H1 (cell line): Measurements from ENCODE around the gene BICD1. TPM values are rescaled to one million over a fixed set of nuclear protein-coding genes. Genes with fewer than 3 reads are reported as not detected.

Source experiments
- CTCF ChIA-PET: fragments of 300-600 bp; sonication (Branson Sonifier 250); formaldehyde crosslinking; loops from one replicate; lab custom pipeline; 2021; ENCODE audit not compliant: partially characterized antibody; lab: Charles Lee
- POLR2A ChIA-PET: fragments of 300-600 bp; sonication (Branson Sonifier 250); formaldehyde crosslinking; loops from one replicate; lab custom pipeline; 2021; ENCODE audit warnings: inconsistent platforms; ENCODE audit not compliant: partially characterized antibody; lab: Charles Lee
- DNase-seq, 2 experiments: peaks; one replicate each; pipeline versions ENCODE4 v3.0.0 to v3.0.0-alpha.2; 2010 to 2022; ENCODE audit warnings: low spot score in 2 of 2, low read depth in 1 of 2, mixed read lengths in 1 of 2
- FAIRE-seq: peaks from 2 replicates; lab custom pipeline; 2011; peaks lifted over from hg19 to GRCh38; lab: Jason Lieb, UNC
- H2AFZ ChIP-seq: 2 replicates; pipeline ENCODE4 v1.8.1; 2012; ENCODE audit warnings: low read length, inconsistent platforms
- H2AK5ac ChIP-seq: 2 replicates; pipeline ENCODE4 v1.6.1; 2013; ENCODE audit warnings: low read depth, low read length
- H2BK120ac ChIP-seq: replicated peaks from 2 replicates; pipeline ENCODE3; 2013; ENCODE audit warnings: low read depth, low read length, inconsistent platforms
- H2BK12ac ChIP-seq: 2 replicates; pipeline ENCODE4 v1.6.1; 2013; ENCODE audit warnings: low read depth, low read length
- H2BK15ac ChIP-seq: 2 replicates; pipeline ENCODE4 v1.6.1; 2013; ENCODE audit warnings: low read length
- H2BK20ac ChIP-seq: 2 replicates; pipeline ENCODE4 v1.6.1; 2013; ENCODE audit warnings: low read length
- H2BK5ac ChIP-seq: 2 replicates; pipeline ENCODE4 v1.6.1; 2013; ENCODE audit warnings: low read depth, low read length
- H3K14ac ChIP-seq: 2 replicates; pipeline ENCODE4 v1.6.1; 2013; ENCODE audit warnings: inconsistent platforms; ENCODE audit not compliant: insufficient read length
- H3K18ac ChIP-seq: 2 replicates; pipeline ENCODE4 v1.6.1; 2013; ENCODE audit warnings: low read length; ENCODE audit errors: extremely low read depth
- H3K23ac ChIP-seq: 2 replicates; pipeline ENCODE4 v1.6.1; 2013; ENCODE audit warnings: inconsistent platforms; ENCODE audit not compliant: insufficient read length
- H3K23me2 ChIP-seq: 2 replicates; pipeline ENCODE4 v1.6.1; 2013; ENCODE audit warnings: low read depth, low read length
- H3K27ac ChIP-seq: 2 replicates; pipeline ENCODE4 v1.6.1; 2011; ENCODE audit warnings: low read depth, low read length, inconsistent platforms
- H3K27me3 ChIP-seq, 4 experiments: replicated peaks in 1 of 4; 1 replicate in 1 of 4; 2 replicates in 3 of 4; pipeline versions ENCODE4 v1.6.1 to v1.8.1; 2011 to 2013; ENCODE audit warnings: low read length in 3 of 4, mild to moderate bottlenecking in 3 of 4, inconsistent platforms in 2 of 4, mixed read lengths in 2 of 4, moderate library complexity in 1 of 4; ENCODE audit not compliant: control insufficient read depth in 3 of 4, insufficient read depth in 3 of 4; ENCODE audit errors: extremely low read depth in 1 of 4
- H3K36me3 ChIP-seq, 4 experiments: 2 replicates each; pipeline versions ENCODE4 v1.6.1 to v1.8.1; 2011 to 2013; ENCODE audit warnings: mild to moderate bottlenecking in 4 of 4, low read length in 3 of 4, moderate library complexity in 2 of 4, control low read depth in 1 of 4, inconsistent platforms in 1 of 4; ENCODE audit not compliant: insufficient read depth in 4 of 4, control insufficient read depth in 2 of 4
- H3K4ac ChIP-seq: replicated peaks from 2 replicates; pipeline ENCODE3; 2013; ENCODE audit warnings: low read length, low read depth, mixed read lengths, inconsistent platforms; ENCODE audit not compliant: insufficient read length
- H3K4me1 ChIP-seq, 4 experiments: replicated peaks in 1 of 4; 1 replicate in 1 of 4; 2 replicates in 3 of 4; pipeline versions ENCODE4 v1.6.1 to v1.8.1; 2011 to 2013; ENCODE audit warnings: low read length in 3 of 4, inconsistent platforms in 2 of 4, mixed read lengths in 1 of 4; ENCODE audit not compliant: insufficient read depth in 4 of 4, control insufficient read depth in 3 of 4
- H3K4me2 ChIP-seq, 2 experiments: 2 replicates each; pipeline versions ENCODE4 v1.6.1 to v1.8.1; 2011 to 2013; ENCODE audit warnings: low read depth in 2 of 2, low read length in 2 of 2, control low read depth in 1 of 2, inconsistent platforms in 1 of 2, mild to moderate bottlenecking in 1 of 2; ENCODE audit not compliant: insufficient read depth in 1 of 2
- H3K4me3 ChIP-seq, 4 experiments: fragments of 200-600, 300-600 bp in 1 of 4; sonication (generic), shearing (Covaris generic), sonication (Bioruptor Twin) in 1 of 4; 2 replicates each; pipeline versions ENCODE4 v1.5.1 to v1.8.1; 2011 to 2016; ENCODE audit warnings: low read length in 4 of 4, low read depth in 3 of 4, control low read depth in 2 of 4, inconsistent platforms in 2 of 4, mild to moderate bottlenecking in 2 of 4, mixed read lengths in 1 of 4, moderate library complexity in 1 of 4; ENCODE audit not compliant: insufficient read depth in 2 of 4; ENCODE audit errors: extremely low read depth in 1 of 4
- H3K56ac ChIP-seq: replicated peaks from 2 replicates; pipeline ENCODE3; 2013; ENCODE audit warnings: low read depth, mild to moderate bottlenecking, mixed read lengths, low read length, inconsistent platforms; ENCODE audit not compliant: insufficient read length
- H3K79me1 ChIP-seq: 2 replicates; pipeline ENCODE4 v1.6.1; 2013; ENCODE audit warnings: low read depth, low read length, control low read depth
- H3K79me2 ChIP-seq, 2 experiments: 2 replicates each; pipeline versions ENCODE4 v1.6.1 to v1.8.1; 2012 to 2013; ENCODE audit warnings: low read length in 2 of 2, mild to moderate bottlenecking in 2 of 2, inconsistent platforms in 1 of 2; ENCODE audit not compliant: insufficient read depth in 2 of 2, control insufficient read depth in 1 of 2
- H3K9ac ChIP-seq, 4 experiments: replicated peaks in 1 of 4; 1 replicate in 1 of 4; 2 replicates in 3 of 4; pipeline versions ENCODE4 v1.6.1 to v1.8.1; 2011 to 2013; ENCODE audit warnings: low read depth in 3 of 4, low read length in 3 of 4, control low read depth in 2 of 4, mild to moderate bottlenecking in 2 of 4, moderate library complexity in 2 of 4, inconsistent platforms in 1 of 4; ENCODE audit errors: extremely low read depth in 1 of 4
- H3K9me3 ChIP-seq, 2 experiments: 2 replicates each; pipeline versions ENCODE4 v1.6.1 to v1.8.1; 2012 to 2013; ENCODE audit warnings: mild to moderate bottlenecking in 2 of 2, moderate library complexity in 2 of 2, control low read depth in 1 of 2, inconsistent platforms in 1 of 2, low read depth in 1 of 2, low read length in 1 of 2, mixed read lengths in 1 of 2; ENCODE audit not compliant: insufficient read depth in 2 of 2
- H4K20me1 ChIP-seq, 2 experiments: replicated peaks in 1 of 2; 2 replicates each; pipeline versions ENCODE3 to v1.8.1; 2011 to 2013; ENCODE audit warnings: inconsistent platforms in 2 of 2, low read length in 2 of 2, mild to moderate bottlenecking in 1 of 2; ENCODE audit not compliant: insufficient read depth in 2 of 2, control insufficient read depth in 1 of 2
- H4K5ac ChIP-seq: 2 replicates; pipeline ENCODE4 v1.6.1; 2013; ENCODE audit warnings: low read length, low read depth, mixed read lengths, inconsistent platforms; ENCODE audit not compliant: insufficient read length
- H4K8ac ChIP-seq: 2 replicates; pipeline ENCODE4 v1.8.0; 2013; ENCODE audit warnings: mild to moderate bottlenecking, moderate library complexity, low read length, inconsistent platforms; ENCODE audit not compliant: insufficient read depth; ENCODE audit errors: extremely low read depth
- H4K91ac ChIP-seq: replicated peaks from 2 replicates; pipeline ENCODE3; 2013; ENCODE audit warnings: low read length, mixed read lengths, inconsistent platforms; ENCODE audit not compliant: insufficient read length
- ATF2 ChIP-seq: IDR thresholded peaks from 2 replicates; pipeline ENCODE4 v1.6.1; 2012; ENCODE audit warnings: low read length, inconsistent platforms
- MAFK ChIP-seq: IDR thresholded peaks from 2 replicates; pipeline ENCODE4 v1.6.1; 2012; ENCODE audit warnings: low read depth, mild to moderate bottlenecking, improper control_type of control experiment, low read length
- POLR2AphosphoS5 ChIP-seq: IDR thresholded peaks from 2 replicates; pipeline ENCODE4 v1.6.1; 2011; ENCODE audit warnings: low read depth, low read length
- RAD21 ChIP-seq, 2 experiments: IDR thresholded peaks in 1 of 2; conservative IDR thresholded peaks in 1 of 2; 2 replicates each; pipeline ENCODE4 v1.6.1; 2011; ENCODE audit warnings: low read depth in 2 of 2, low read length in 2 of 2, improper control_type of control experiment in 1 of 2, inconsistent platforms in 1 of 2, mild to moderate bottlenecking in 1 of 2, moderate library complexity in 1 of 2
- SIX5 ChIP-seq: IDR thresholded peaks from 2 replicates; pipeline ENCODE4 v1.6.1; 2011; ENCODE audit warnings: mild to moderate bottlenecking, low read depth, low read length
- SP2 ChIP-seq: IDR thresholded peaks from 2 replicates; pipeline ENCODE4 v1.6.1; 2012; ENCODE audit warnings: mild to moderate bottlenecking, low read length, inconsistent platforms
- SP4 ChIP-seq: IDR thresholded peaks from 2 replicates; pipeline ENCODE4 v1.6.1; 2012; ENCODE audit warnings: low read length, inconsistent platforms
- SUZ12 ChIP-seq: fragments of 200-600 bp; sonication (generic); IDR thresholded peaks from 2 replicates; pipeline ENCODE4 v1.6.1; 2012; ENCODE audit warnings: mild to moderate bottlenecking, inconsistent platforms, low read length, moderate library complexity, mixed read lengths
- TBP ChIP-seq: IDR thresholded peaks from 2 replicates; pipeline ENCODE4 v1.6.1; 2011; ENCODE audit warnings: low read depth, low read length, improper control_type of control experiment
- USF2 ChIP-seq: IDR thresholded peaks from 2 replicates; pipeline ENCODE4 v1.6.1; 2011; ENCODE audit warnings: low read length, improper control_type of control experiment
- YY1 ChIP-seq: IDR thresholded peaks from 2 replicates; pipeline ENCODE4 v1.6.1; 2011; ENCODE audit warnings: low read depth, mild to moderate bottlenecking, low read length
- ZNF274 ChIP-seq: IDR thresholded peaks from 2 replicates; pipeline ENCODE4 v1.7.0; 2012; ENCODE audit warnings: low read length, borderline replicate concordance; ENCODE audit errors: extremely low read depth
- WGBS, 2 experiments: shearing (Covaris generic) in 1 of 2; methylation state at CpG; one replicate each; pipeline versions ENCODE4 v1.1.6 to v1.1.7; 2013 to 2015; ENCODE audit warnings: low lambda C conversion rate in 2 of 2, mixed read lengths in 2 of 2, inconsistent platforms in 1 of 2, low coverage in 1 of 2, missing lambda C conversion rate in 1 of 2; ENCODE audit not compliant: insufficient replicate concordance in 2 of 2, insufficient coverage in 1 of 2, insufficient read length in 1 of 2; ENCODE audit errors: extremely low coverage in 1 of 2, missing lambda C conversion rate in 1 of 2; 5-methylcytosine and 5-hydroxymethylcytosine counted together
- polyA plus RNA-seq, 7 experiments: library from polyadenylated mRNA; depleted of rRNA in 3 of 7; stranded (reverse) in 5 of 7; unstranded in 2 of 7; fragments of >200 nt in 5 of 7; fragments of 200-250 nt in 2 of 7; gene quantifications; 1 replicate in 5 of 7; 2 replicates in 1 of 7; 4 replicates in 1 of 7; pipeline versions ENCODE4 v1.2.1 to v1.2.3, GENCODE V29; 2011 to 2013; ENCODE audit warnings: missing spikeins in 2 of 7, mixed read lengths in 2 of 7
- total RNA-seq: library from RNA; stranded (reverse); fragmentation: NEBNext Ultra II Directional; extraction: Animal tissue kit (Norgen Biotek cat#: 25700); gene quantifications from 2 replicates; pipeline ENCODE4 v1.2.1, GENCODE V29; 2021

BICD1 gene
- total and polyA plus RNA-seq, 2 of the 8 experiments (the other 6 are each of a cell fraction or from before 2014, with no cell fraction given) = 34.1 to 58.4 TPM

GRCh38 chr12:32266756-32267155, 160.1 kb downstream of the BICD1 start:
- H2BK15ac ChIP-seq = no peak overlapping the region
- H3K23ac ChIP-seq = no peak overlapping the region
- FAIRE-seq = no peak
- no peaks in the 10 kb centered on the region for H3K79me1 ChIP-seq
- H3K23me2 ChIP-seq = no peaks in the 10 kb centered on the region
- H3K9ac ChIP-seq = no peak overlapping the region
- H3K27me3 ChIP-seq = no peaks in the 10 kb centered on the region
- no peak overlapping the region for H2BK120ac ChIP-seq
- no peak overlapping the region for H4K5ac ChIP-seq
- H2AK5ac ChIP-seq = no peak overlapping the region
- no peak overlapping the region for H2BK20ac ChIP-seq
- no peaks in the 10 kb centered on the region for H4K20me1 ChIP-seq
- H3K36me3 ChIP-seq = 0 out of 8 replicates have a peak, but pooled peaks cover 0 to 3% (median 0%) of the 10 kb centered on the region in 4 experiments
- H2BK12ac ChIP-seq = no peak overlapping the region
- POLR2A ChIA-PET = no interaction called here
- no peak overlapping the region for H3K4me2 ChIP-seq
- peaks cover 0 to 9% (median 0%) of the 10 kb centered on the region in 4 experiments; a peak in 1 of 7 replicates for H3K4me1 ChIP-seq
- no peak overlapping the region for H3K4ac ChIP-seq
- no peak overlapping the region for H3K14ac ChIP-seq
- WGBS, 2 experiments = 97% methylated on average over 5 of the region's 5 CpGs; no CpG with 5 or more reads in 1 of the 2 experiments
- H4K8ac ChIP-seq = no peak overlapping the region
- H2BK5ac ChIP-seq = no peak overlapping the region
- no peak for DNase-seq
- 0 out of 4 replicates have a peak, but pooled peaks cover 0 to 8% of the 10 kb centered on the region in 2 experiments for H3K79me2 ChIP-seq
- H3K56ac ChIP-seq = no peak overlapping the region
- no peak overlapping the region for H4K91ac ChIP-seq
- H3K4me3 ChIP-seq = no peak overlapping the region
- CTCF ChIA-PET = interaction anchor here (0.8 kb wide), 1 partner anchor 35 kb away, joined by 3 read pairs; no protein-coding TSS in a partner anchor
- H2AFZ ChIP-seq = no peak overlapping the region
- no peak overlapping the region for H3K18ac ChIP-seq
- no peaks in the 10 kb centered on the region for H3K9me3 ChIP-seq
- H3K27ac ChIP-seq = no peak overlapping the region
- TF ChIP-seq MAFK (no peak), SP2 (no peak), ATF2 (no peak), SUZ12 (no peak), POLR2AphosphoS5 (no peak), YY1 (no peak), TBP (no peak), SP4 (no peak), ZNF274 (no peak), RAD21 (IDR thresholded peaks at IDR 0.05 in 1 of 2, conservative IDR thresholded peaks at IDR 0.05 in 1 of 2; ENCODE audit: low read depth in 2 of 2, low read length in 2 of 2) (no peak), USF2 (no peak), SIX5 (no peak)
